A549 treated with CpdA at 1 μM for 4 hours (cell line): ENCODE measurements around the gene PRF1. TPM values are rescaled to one million over a fixed set of nuclear protein-coding genes. Genes with fewer than 3 reads are reported as not detected.

Source experiments
- total RNA-seq: library from RNA; stranded (reverse); fragments of 200-300 nt; extraction: Qiagen RNA extraction; gene quantifications from 5 replicates; pipeline ENCODE4 v1.2.3, GENCODE V29; 2022; ENCODE audit warnings: low read depth

Gene PRF1
- 0.05 TPM in 1 of 5 replicates, not detected in the others for total RNA-seq

GRCh38 chr10:70602665-70603448 lies at the start of gene PRF1:
Gene PRF1, minus strand, starts transcription at chr10:70602741. Its CDS starts 1,839 bp downstream, at chr10:70600902.

Other genes with a start within 250 kb of the PRF1 start
- 15.8 to 21.6 TPM (median 17.3 TPM) in 5 replicates for gene LRRC20, start 220.1 kb downstream of the PRF1 start, total RNA-seq
- gene EIF4EBP2, start 198.6 kb downstream of the PRF1 start, total RNA-seq = 12.4 to 16.3 TPM (median 14.8 TPM) in 5 replicates
- not detected in 5 replicates for gene NODAL, start 161.1 kb downstream of the PRF1 start, total RNA-seq
- gene PALD1, start 124.0 kb downstream of the PRF1 start, total RNA-seq = 5.5 to 7.8 TPM (median 6.9 TPM) in 5 replicates
- 0.07 to 0.13 TPM (median 0.10 TPM) in 5 replicates for gene ADAMTS14, start 69.8 kb upstream of the PRF1 start, total RNA-seq
- gene TBATA, start 182.6 kb upstream of the PRF1 start, total RNA-seq = not detected in 5 replicates
- gene SGPL1, start 213.2 kb upstream of the PRF1 start, total RNA-seq = 26.8 to 37.4 TPM (median 27.9 TPM) in 5 replicates